A549 (cell line): Measurements from ENCODE around the gene CSNK1E.

ENCODE experiments used
- MAFK ChIP-seq: fragments of 450-650 bp; IDR thresholded peaks from 2 replicates; pipeline ENCODE4 v1.6.1; 2014; ENCODE audit not compliant: partially characterized antibody
- TF ChIP-seq, protein P1 (sequence below): fragments of >200 bp; sonication (Bioruptor Twin); formaldehyde crosslinking; IDR thresholded peaks from 3 replicates; pipeline ENCODE4 v1.5.1; 2016

DNA sequence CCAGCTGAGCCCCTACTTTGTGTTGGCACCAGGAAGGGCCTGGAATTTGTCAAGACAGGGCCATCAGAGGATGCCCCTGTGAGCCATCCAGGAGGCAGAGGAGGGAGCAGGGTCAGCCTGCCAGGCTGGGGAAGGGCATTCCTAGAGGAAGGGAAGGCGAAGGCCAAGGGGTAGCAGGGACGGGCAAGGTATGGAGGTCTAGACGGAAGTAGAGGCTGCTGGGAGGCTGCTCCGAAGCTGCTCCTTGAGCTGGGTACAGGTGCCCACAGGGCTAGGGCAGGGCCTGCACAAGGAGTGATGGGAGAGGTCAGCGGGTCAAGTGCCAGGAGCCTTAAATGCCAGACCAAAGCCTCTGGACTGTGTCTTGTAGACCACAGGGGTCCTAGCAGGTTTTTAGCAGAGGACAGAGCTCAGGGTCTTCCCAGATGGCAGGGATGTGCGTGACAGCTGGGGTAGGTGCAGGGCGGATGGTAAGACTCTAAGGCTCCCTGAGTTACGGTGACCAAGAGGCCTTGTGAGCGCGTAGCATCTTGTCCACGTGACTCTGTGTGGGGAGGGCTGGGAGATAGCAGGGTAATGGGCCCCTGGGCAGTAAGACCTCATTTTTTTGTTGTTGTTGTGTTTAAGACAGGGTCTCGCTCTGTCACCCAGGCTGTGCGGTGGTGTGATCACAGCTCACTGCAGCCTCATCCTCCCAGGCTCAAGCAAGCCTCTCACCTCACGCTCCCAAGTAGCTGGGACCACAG is 31.7 kb upstream of the CSNK1E start:
- TF ChIP-seq, protein P1, sequence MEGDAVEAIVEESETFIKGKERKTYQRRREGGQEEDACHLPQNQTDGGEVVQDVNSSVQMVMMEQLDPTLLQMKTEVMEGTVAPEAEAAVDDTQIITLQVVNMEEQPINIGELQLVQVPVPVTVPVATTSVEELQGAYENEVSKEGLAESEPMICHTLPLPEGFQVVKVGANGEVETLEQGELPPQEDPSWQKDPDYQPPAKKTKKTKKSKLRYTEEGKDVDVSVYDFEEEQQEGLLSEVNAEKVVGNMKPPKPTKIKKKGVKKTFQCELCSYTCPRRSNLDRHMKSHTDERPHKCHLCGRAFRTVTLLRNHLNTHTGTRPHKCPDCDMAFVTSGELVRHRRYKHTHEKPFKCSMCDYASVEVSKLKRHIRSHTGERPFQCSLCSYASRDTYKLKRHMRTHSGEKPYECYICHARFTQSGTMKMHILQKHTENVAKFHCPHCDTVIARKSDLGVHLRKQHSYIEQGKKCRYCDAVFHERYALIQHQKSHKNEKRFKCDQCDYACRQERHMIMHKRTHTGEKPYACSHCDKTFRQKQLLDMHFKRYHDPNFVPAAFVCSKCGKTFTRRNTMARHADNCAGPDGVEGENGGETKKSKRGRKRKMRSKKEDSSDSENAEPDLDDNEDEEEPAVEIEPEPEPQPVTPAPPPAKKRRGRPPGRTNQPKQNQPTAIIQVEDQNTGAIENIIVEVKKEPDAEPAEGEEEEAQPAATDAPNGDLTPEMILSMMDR: no peak
- no peak for TF ChIP-seq MAFK
